BJ (cell line): ENCODE data around the gene TTLL5. TPM values are rescaled to one million over a fixed set of nuclear protein-coding genes. Genes with fewer than 3 reads are reported as not detected.

Experiments used
- CTCF ChIA-PET: fragments of 350-600 bp; formaldehyde crosslinking; extraction: SDS; loops from one replicate; lab custom pipeline; 2021; ENCODE audit warnings: antibody characterized with exemption, inconsistent platforms; lab: Yijun Ruan, JAX
- POLR2A ChIA-PET: fragments of 300-600 bp; sonication (Branson Sonifier 250); formaldehyde crosslinking; extraction: SDS; loops from one replicate; lab custom pipeline; 2021; ENCODE audit warnings: antibody characterized with exemption; lab: Charles Lee
- DNase-seq: peaks from one replicate; pipeline ENCODE4 v3.0.0-alpha.2; 2011; ENCODE audit warnings: low read depth
- H3K27me3 ChIP-seq: 2 replicates; pipeline ENCODE4 v1.6.0; 2011; ENCODE audit warnings: low read length; ENCODE audit not compliant: control insufficient read depth, insufficient read depth
- H3K36me3 ChIP-seq: 2 replicates; pipeline ENCODE4 v1.5.1; 2011; ENCODE audit warnings: low read length; ENCODE audit not compliant: control insufficient read depth, insufficient read depth
- H3K4me3 ChIP-seq: 2 replicates; pipeline ENCODE4 v1.5.1; 2011; ENCODE audit warnings: low read depth, mild to moderate bottlenecking, control low read depth, low read length
- polyA plus RNA-seq: library from polyadenylated mRNA; depleted of rRNA; stranded (reverse); fragments of >200 nt; gene quantifications from 2 replicates; pipeline ENCODE4 v1.2.3, GENCODE V29; 2011; rRNA removed
- TF ChIP-seq, protein P1 (sequence below): IDR thresholded peaks from 2 replicates; pipeline ENCODE4 v1.5.1; 2011; ENCODE audit warnings: low read depth, mild to moderate bottlenecking, control low read depth, inconsistent platforms, low read length, moderate library complexity; ENCODE audit not compliant: insufficient read depth

The TTLL5 gene
- polyA plus RNA-seq, 1 experiment, result 9.9 TPM

DNA sequence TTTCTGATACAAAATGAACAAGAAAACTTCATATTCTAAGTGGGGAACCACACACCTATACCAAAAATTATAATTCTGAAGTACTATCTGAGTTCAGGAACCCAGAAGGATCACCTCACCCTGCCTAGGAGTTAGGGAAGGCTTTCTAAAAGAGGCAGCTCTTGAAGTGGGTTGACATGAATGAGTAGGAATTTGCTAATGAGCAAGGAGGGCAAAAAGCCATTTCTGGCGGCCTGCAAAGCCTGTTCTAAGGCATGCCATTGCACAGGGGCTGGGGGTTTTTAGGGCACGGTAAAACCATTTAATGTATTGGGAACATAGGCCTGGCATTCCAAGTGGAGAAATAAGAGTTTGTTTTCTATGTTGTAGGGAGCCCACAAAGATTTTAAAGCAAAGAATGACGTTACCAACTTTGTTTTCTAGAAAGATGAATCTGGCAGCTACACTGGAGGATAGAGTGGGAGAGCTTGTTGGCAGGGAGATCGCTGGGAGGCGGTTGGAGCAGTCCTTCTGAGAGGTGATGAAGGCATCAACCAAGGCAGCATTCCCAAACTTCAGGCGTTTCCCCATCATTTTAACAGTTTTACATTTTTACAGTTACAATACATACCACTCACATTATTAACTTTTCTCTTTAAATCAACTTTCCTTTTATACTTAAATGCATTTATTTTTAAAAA lies 338.6 kb downstream of the TTLL5 start:
- TF ChIP-seq, protein P1, sequence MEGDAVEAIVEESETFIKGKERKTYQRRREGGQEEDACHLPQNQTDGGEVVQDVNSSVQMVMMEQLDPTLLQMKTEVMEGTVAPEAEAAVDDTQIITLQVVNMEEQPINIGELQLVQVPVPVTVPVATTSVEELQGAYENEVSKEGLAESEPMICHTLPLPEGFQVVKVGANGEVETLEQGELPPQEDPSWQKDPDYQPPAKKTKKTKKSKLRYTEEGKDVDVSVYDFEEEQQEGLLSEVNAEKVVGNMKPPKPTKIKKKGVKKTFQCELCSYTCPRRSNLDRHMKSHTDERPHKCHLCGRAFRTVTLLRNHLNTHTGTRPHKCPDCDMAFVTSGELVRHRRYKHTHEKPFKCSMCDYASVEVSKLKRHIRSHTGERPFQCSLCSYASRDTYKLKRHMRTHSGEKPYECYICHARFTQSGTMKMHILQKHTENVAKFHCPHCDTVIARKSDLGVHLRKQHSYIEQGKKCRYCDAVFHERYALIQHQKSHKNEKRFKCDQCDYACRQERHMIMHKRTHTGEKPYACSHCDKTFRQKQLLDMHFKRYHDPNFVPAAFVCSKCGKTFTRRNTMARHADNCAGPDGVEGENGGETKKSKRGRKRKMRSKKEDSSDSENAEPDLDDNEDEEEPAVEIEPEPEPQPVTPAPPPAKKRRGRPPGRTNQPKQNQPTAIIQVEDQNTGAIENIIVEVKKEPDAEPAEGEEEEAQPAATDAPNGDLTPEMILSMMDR, result no peak
- POLR2A ChIA-PET, result no interaction called here
- CTCF ChIA-PET, result interaction anchor here (0.6 to 1.2 kb wide), 2 partner anchors 116 to 288 kb away, joined by 3 read pairs; no protein-coding TSS in a partner anchor
- DNase-seq, result no peak
- peaks cover 8% of the 10 kb centered on the region; the same call in 1 of the 2 replicates for H3K36me3 ChIP-seq
- H3K4me3 ChIP-seq, result no peak overlapping the region
- no peaks in the 10 kb centered on the region for H3K27me3 ChIP-seq

DNA sequence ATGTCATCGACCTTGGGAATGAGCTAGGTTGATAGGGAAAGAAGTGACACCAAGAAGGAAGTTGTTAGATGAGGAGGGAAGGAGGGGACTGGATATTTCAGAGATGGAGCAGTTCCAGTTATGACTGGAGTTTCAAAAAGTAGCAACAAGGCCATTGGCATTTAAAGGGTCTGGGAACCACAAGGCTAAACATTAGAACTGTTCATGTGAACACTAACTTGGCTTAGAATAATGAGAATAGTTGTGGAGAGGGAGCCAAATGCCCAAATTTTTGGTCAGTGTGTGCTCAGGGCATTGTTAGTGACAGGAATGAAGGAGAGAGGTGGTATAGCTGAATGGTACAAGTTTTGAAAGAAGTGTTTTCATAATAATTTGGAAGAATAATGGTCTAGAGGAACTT lies 341.3 kb downstream of the TTLL5 start:
- POLR2A ChIA-PET, result no interaction called here
- DNase-seq, result no peak
- no peaks in the 10 kb centered on the region for H3K27me3 ChIP-seq
- CTCF ChIA-PET, result interaction anchor here (1.2 kb wide), 1 partner anchor 96 kb away, joined by 3 read pairs; no protein-coding TSS in a partner anchor
- TF ChIP-seq, protein P1, result no peak
- peaks cover 13% of the 10 kb centered on the region for H3K36me3 ChIP-seq
- no peak overlapping the region for H3K4me3 ChIP-seq

Other genes starting within 250 kb of the TTLL5 start
- 83.8 and 88.7 TPM in 2 replicates for gene JDP2, start 233.2 kb upstream of the TTLL5 start, polyA plus RNA-seq
- not detected in 2 replicates for gene BATF, start 138.8 kb upstream of the TTLL5 start, polyA plus RNA-seq
- gene FLVCR2, start 82.6 kb upstream of the TTLL5 start, polyA plus RNA-seq, result 0.64 and 0.70 TPM in 2 replicates
- 22.9 and 23.7 TPM in 2 replicates for gene ERG28, start 370 bp upstream of the TTLL5 start, polyA plus RNA-seq